GM19035 (cell line): Measurements from ENCODE around the gene SLC7A5.
"Not testable (repeated sequence)": the region's sequence is repeated elsewhere in the genome, so short reads cannot be mapped to it uniquely, and the experiment has no call there.

Experiments
- ATAC-seq: cut with Tn5 transposase; IDR thresholded peaks from one replicate; pipeline ENCODE4 v1.9.1; 2021; ENCODE audit not compliant: unreplicated experiment

The SLC7A5 gene

DNA sequence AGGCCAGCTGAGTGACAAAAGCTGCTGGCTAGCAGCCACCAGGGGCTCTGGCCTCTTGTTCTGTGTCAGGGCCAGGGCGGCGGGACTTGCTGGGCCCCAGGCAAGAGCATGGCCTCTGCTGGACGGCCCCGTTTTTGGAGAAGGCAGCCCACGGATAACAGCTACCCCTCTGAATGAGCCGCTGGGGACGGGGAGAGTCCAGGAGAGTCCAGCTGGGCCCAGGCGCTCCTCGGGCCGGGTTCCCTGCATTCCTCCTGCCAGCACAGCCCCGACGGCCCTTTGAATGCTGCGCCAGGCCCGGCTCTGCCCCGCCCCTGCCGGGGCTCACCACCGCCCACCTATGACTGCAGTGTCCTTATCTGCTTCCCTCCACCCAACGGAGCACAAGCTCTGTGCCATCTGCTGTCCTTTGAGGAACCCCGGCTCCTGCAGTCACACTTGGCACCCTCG lies 33.4 kb downstream of the SLC7A5 start:
- no peak for ATAC-seq

DNA sequence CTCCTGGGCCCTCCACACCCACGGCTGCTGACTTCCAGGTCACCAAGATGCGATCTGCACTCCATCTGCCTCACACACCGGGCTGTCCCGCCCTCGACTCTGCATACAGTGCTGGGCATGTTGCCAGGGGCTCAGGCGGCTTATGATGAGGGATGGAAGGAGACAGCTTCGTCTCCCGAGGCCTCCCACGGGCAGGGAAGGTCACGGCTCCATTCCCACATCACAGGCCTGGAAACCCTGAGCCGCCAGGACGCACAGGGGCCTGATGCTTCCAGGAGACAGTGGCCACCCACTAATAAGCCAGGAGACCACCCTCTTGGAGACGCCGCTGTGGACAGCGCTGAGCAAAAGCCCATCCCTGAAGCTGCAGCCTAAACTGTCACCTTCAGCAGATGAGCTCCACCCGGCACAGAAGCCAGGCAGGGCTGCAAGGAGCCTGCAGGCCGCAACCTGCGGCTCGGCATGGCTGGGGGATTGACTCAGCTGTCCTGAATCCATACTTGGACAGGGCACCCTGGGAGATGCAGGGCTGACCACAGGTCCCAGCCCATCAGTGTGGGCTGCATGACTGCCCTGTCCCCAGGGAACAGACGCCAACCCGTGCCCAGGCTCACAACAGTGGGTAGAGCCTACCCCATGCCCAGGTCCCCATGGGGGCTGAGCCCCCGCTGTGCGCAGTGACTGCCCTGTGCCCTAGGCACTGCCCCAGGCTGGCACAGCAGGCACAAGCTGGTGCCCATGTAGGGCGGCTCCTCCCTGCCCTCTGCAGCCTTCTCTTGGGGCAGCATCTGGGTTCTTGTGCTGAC lies 34.4 kb downstream of the SLC7A5 start:
- ATAC-seq = no peak

DNA sequence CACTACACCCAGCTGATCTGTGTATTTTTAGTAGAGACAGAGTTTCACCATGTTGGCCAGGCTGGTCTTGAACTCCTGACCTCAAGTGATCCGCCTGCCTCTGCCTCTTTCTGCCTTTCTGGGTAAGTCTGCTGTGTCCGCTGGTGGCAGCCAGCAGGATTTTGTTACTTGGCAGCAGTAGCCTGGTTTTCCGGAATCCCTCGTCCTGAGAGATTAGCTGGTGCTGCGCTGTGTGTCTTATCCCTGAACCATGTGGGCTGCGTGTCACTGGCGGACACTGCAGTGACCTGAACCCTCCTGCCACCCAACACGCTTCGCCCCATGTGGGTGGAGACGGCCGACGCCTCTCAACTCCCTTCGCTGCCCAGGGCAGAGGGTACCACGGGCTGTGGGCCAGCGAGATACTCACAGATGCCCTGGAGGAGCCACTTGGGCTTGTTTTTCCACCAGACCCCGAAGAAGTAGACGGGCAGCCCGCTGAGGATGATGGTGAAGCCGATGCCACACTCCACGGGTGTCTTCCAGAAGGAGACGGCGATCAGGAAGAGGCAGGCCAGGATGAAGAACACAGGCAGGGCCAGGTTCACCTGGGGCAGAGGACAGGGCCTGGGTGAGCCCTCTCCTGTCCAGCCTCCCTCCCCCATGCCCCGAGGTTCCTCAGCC lies 35.2 kb downstream of the SLC7A5 start:
- no peak for ATAC-seq

DNA sequence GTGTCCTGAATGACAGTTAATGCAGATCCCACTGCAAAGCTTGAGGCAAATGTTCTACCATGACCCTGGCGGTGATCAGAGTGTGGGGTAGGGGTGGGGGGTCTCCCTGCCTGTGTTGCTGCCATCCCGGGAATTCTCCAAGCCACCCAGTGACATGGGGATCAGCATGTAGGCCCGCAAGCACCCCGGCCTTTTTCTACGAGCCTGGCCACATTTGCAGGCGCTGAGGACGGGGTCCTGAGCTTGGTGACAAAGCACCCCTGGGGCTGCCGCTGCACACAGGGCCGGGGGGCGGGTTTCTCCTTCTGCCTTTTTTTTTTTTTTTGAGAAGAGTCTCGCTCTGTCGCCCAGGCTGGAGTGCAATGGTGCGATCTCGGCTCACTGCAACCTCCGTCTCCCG lies 35.8 kb downstream of the SLC7A5 start:
- ATAC-seq = no peak

DNA sequence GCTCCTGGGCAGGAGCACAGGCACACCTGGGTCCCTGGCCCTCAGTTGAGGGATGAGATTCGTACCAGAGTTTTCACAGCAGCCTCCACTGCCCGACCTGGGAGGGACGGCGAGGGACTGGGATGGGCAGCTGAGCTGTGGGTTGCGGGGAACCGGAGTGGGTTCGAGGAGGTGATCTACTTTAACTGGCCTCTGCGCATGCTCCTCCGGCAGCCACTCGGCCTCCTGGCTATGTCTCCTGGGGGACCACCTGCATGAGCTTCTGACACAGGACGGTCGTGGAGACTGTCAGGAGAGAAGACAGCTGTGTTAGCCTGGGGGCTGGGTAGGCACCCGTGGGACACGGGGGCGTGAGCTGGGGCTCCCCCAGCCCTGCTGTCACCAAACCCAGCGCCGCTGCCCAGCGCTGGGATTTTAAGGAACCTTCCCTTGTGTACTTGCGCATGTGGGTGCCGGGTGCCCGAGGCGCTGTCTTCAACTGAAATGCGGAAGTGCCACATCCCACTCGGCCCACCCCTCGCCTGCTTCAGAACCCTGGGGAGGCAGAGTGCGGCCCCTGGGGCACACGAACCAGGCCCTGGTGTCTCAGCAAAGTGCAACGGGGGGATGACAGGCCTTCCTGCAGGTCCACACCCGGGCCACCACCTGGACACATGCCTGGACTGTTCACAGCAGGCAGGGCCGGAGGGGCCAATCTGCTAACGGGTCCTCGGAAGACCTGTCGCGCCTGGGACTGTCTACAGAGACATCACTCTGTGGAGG lies 36.4 kb downstream of the SLC7A5 start:
- no peak for ATAC-seq

GRCh38 chr16:87832137-87832527 lies 37.2 kb downstream of the SLC7A5 start:
- no peak for ATAC-seq

DNA sequence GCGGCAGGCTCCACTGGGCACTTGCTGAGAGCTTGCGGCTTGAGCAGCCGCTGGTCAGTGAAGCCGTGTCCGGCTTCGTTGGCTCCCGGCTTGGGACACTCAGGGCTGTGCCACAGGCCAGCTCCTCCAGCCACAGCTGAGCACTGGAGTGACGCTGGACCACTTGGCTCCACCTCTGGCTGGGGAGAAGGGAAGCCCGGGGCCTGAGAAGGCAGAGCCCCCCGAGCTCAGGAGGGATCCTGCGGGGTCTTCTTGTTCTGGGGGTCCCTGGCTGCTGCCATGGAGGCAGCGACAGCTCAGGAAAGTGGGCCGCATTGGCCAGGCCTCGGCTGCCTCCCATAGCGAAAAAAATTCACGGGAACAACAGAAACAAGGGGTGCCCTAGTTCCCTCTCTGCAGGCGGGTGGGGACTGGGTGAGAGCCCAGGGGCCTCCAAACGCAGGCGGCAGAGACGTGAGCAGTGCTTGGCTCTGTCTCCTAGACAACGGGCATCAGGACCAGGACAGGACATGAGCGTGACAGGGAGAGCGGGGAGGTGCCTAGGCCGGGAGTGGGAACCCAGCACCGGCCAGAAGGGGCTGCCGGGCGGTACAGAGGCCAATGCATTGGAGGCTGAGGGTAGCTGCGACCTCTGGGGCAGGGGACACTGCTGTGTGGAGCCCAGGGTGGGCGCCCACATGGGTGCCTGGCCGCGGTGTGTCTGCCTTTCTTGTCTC lies 37.7 kb downstream of the SLC7A5 start:
- no peak for ATAC-seq

DNA sequence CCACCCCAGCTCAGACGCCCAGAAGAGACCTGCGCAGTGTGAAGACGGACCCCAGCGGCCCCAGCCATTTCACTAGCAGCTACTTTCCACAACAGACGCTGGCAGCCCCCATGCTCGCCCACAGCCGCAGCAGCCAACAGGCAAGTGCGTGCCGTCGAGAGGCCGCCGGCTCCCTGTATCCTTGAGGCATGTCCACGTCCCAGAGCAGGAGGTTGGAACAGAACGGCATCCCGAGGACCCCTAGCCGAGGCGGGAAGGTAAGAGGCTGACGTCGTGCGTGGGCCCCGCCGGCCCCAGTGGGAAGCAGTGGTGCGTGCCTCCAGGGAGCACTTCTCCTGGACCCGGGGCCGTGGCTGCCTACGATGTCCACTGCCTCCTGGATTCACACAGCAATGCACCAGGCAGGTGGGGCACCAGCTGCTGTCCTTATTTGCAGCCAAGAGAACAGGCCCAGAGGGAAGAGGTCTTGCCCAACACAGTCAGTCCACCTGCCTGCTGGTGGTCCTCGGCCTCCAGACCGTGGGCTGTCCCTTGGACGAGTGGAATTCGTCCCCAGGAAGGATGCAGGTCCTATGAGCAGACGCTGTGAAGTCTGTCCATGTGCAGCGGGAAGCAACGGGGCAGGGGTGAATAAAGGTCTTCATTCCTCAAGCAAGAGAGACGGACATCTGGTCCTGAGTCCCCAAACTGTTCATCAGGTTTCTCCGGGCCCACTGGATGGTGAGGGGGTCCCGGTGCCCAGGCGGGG lies 38.5 kb downstream of the SLC7A5 start:
- ATAC-seq = no peak

- no peak for ATAC-seq
These were observed 39.2 kb downstream of the SLC7A5 start for GRCh38 chr16:87829988-87830672.

GRCh38 chr16:87829622-87829980 lies 39.7 kb downstream of the SLC7A5 start:
- ATAC-seq = no peak

DNA sequence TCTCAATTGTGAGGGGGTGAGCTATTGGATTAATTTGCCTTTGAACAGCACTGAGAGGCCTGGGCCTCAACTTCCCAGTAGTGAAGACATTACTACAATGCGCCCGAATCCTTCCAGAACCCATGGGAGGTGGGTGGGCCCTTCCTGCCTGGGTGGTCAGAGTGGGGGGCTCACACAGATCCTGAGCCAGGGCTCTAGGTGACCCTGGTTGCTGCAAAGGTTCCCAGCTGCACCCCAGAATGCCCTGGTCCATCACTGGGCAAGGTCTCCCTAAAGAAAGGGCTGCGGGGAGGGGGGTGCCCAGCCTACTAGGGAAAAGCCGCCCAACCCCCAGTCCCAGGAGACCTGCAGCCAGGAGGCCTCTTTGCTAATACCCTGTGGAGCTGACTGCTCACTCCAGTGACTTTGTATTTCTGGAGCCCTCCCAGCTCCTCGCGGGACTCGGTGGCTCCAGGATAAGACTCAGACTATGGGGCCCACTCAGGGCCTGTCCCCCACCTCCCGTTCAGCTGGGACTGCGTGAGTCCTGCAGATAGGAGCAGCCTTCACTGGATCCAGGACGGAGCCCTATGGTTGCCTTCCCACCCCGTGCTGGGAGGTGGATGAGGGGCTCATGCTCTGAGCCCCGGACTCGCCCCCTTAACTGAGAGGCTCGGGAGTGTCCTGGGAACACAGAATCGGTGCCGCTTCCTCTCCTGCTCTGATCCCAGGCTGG lies 40.2 kb downstream of the SLC7A5 start:
- ATAC-seq = no peak

DNA sequence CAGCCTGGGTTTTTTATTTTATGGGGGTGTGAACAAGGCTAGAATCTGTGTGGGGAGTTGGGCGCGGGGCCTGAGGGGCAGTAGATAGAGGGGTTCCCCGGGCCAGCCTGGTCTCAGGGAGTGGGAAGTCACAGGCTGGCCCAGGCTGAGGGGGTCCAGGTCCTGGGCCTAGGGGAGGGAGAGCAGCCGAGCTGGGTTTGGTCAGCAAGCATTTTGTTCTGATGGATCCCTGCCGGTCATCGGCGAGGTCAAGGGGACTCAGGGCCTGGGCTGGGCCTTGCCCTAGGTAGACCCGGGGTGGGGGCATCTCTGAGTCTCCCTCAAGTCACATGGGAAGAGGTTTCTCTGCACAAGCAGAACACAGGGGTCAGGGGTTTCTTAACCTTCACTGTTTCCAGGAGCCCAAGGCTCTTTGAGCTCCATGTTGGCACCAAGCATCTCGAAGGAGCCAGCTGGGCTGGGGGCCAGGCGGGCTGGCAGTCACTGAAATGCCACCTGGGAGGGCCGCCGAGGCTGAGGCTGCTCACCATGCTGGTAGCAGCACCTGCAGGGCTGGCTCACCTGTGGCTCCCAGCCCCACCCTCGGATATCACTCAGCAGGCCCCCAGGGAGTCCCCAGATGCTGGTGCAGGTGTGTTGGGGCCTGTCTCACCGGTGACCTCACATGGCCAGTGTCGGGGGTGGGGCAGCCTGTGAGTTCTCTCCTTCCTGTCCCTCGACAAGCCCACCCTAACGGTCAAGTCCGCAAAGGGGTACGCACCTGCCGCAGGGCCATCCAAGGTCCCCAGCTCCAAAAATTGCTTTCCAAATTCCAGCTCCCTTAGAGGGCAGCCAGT lies 41.0 kb downstream of the SLC7A5 start:
- no peak for ATAC-seq

DNA sequence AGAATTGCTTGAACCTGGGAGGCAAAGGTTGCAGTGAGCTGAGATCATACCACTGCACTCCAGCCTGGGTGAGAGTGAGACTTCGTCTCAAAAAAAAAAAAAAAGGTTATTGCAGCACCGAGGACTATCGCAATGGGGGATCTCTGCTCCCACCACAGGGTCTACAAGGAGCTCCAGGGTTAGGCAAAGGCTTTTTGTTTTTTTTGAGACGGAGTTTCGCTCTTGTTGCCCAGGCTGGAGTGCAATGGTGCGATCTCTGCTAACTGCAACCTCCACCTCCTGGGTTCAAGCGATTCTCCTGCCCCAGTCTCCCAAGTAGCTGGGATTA lies 41.8 kb downstream of the SLC7A5 start:
- not testable (repeated sequence) for ATAC-seq

DNA sequence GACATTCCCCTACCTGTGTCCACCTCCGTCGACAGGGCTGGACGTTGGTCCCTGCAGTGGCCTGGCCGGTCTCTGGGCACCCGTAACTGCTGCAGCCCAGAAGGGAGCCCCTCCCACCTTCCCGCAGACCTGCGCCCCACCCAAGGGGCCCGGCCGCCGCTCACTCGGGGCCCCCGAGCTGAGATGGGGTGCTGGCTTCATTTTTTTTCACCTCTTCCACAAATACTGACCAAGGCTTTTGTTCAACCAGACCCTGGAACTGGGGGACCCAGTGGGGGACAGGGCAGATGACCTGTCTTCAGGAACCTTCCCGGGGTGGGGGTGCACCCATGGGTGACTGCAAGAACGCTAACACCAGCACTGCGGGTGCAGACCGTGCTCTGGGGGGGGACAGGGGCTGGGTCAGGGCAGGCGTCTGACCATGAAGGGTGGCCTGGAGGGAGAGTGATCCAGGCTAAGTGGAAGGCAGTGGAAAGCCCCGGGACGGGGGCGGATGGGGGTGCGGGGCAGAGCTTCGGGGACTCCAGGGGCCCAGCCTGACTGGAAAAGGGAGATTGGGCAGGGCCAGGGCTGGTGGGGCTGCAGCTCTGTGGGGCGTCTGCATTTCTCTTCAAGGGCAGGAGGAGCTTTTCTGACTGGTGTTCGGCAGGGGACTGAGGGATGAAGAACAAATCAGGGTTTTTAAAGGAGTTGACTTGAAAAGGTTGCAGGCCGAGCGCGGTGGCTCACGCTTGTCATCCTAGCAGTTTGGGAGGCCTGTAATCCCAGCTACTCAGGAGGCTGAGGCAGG lies 42.3 kb downstream of the SLC7A5 start:
- ATAC-seq = no peak

DNA sequence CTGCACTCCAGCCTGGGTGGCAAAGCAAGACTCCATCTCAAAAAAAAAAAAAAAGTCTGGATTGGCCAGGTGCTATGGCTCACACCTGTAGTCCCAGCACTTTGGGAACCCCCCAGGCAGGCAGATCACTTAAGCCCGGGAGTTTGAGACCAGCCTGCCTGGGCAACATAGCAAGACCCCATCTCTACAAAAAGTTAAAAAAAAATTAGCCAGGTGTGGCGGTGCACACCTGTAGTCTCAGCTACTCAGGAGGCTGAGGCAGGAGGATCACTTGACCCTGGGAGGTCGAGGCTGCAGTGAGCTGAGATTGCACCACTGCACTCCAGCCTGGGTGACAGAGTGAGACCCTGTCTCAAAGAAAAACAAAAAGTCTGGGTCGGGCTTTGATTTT lies 42.9 kb downstream of the SLC7A5 start:
- not testable (repeated sequence) for ATAC-seq

DNA sequence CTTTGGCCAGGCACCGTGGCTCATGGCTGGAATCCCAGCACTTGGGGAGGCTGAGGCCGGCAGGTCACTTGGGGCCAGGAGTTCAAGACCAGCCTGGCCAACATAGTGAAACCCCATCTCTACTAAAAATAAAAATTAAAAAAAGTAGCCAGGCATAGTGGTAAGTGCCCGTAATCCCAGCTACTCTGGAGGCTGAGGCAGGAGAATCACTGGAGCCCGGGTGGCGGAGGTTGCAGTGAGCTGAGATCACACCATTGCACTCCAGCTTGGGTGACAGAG lies 43.5 kb downstream of the SLC7A5 start:
- not testable (repeated sequence) for ATAC-seq

GRCh38 chr16:87824991-87825841 lies 44.1 kb downstream of the SLC7A5 start:
- no peak for ATAC-seq
